ENCODE measurements around the gene PIWIL1.

The PIWIL1 gene

DNA sequence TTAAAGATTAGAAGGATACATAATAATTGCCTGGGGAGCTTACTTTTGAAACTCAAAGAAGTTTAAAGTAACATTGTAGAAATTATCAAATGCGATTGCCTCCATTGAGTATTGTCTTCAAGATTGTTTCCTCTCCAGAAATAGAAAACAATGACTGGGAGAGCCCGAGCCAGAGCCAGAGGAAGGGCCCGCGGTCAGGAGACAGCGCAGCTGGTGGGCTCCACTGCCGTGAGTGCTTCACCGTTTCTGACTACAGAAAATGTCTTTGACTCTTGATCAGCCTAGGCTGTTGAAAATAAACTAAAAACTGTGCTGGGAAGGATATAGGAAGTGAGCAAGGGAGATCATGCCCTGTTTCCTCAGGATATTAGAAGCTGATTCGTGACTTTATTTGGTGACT is 4.8 kb downstream of the PIWIL1 start:
- no peak overlapping the region for H3K4me3 ChIP-seq (ENCODE audit: insufficient read depth, low read length, poor library complexity, severe bottlenecking)
- H3K9ac ChIP-seq (ENCODE audit: low read length), result no peak overlapping the region
- no peak overlapping the region for H3K27ac ChIP-seq (ENCODE audit: low read depth, low read length)
- H4K20me1 ChIP-seq (ENCODE audit: low read depth, low read length), result no peaks in the 10 kb centered on the region
- no peaks in the 10 kb centered on the region for H3K9me3 ChIP-seq (ENCODE audit: insufficient read depth, low read length)
- H3K27me3 ChIP-seq (ENCODE audit: low read length), result no peaks in the 10 kb centered on the region
- H3K36me3 ChIP-seq (ENCODE audit: low read length), result no peaks in the 10 kb centered on the region
- no peaks in the 10 kb centered on the region for H3F3A ChIP-seq (ENCODE audit: insufficient read depth)
- no peak overlapping the region for H2AFZ ChIP-seq (ENCODE audit: low read depth, low read length, severe bottlenecking)
- no peak overlapping the region for H3K4me2 ChIP-seq (ENCODE audit: low read depth, low read length, poor library complexity, severe bottlenecking)
- TF ChIP-seq, protein P1, sequence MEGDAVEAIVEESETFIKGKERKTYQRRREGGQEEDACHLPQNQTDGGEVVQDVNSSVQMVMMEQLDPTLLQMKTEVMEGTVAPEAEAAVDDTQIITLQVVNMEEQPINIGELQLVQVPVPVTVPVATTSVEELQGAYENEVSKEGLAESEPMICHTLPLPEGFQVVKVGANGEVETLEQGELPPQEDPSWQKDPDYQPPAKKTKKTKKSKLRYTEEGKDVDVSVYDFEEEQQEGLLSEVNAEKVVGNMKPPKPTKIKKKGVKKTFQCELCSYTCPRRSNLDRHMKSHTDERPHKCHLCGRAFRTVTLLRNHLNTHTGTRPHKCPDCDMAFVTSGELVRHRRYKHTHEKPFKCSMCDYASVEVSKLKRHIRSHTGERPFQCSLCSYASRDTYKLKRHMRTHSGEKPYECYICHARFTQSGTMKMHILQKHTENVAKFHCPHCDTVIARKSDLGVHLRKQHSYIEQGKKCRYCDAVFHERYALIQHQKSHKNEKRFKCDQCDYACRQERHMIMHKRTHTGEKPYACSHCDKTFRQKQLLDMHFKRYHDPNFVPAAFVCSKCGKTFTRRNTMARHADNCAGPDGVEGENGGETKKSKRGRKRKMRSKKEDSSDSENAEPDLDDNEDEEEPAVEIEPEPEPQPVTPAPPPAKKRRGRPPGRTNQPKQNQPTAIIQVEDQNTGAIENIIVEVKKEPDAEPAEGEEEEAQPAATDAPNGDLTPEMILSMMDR (IDR thresholded peaks at IDR 0.05; ENCODE audit: insufficient read depth, low read length, poor library complexity, severe bottlenecking), result no peak
- TF ChIP-seq EZH2phosphoT487 (conservative IDR thresholded peaks at IDR 0.05; ENCODE audit: low read length), result no peak
- no peaks in the 10 kb centered on the region for H3K79me2 ChIP-seq (ENCODE audit: insufficient read depth, low read length)
- no peaks in the 10 kb centered on the region for H3K9me2 ChIP-seq (replicated peaks; ENCODE audit: insufficient read depth, low read length)

DNA sequence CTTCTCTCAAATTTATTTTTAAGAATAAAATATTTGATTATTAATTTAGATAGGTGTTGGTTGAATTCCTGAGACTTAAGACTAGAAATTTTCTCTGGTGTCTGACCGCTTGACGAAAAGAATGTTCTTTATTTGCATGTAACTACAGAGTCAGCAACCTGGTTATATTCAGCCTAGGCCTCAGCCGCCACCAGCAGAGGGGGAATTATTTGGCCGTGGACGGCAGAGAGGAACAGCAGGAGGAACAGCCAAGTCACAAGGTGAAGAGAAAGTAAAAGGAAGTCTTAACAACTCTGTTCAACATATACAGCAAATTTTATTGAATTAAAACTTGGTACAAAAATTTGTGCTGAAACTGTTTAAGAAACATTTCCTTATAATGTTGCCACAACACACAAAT is 5.2 kb downstream of the PIWIL1 start:
- H3K36me3 ChIP-seq (ENCODE audit: low read length), result no peaks in the 10 kb centered on the region
- H4K20me1 ChIP-seq (ENCODE audit: low read depth, low read length), result no peaks in the 10 kb centered on the region
- no peak for TF ChIP-seq EZH2phosphoT487 (conservative IDR thresholded peaks at IDR 0.05; ENCODE audit: low read length)
- TF ChIP-seq, protein P1 (IDR thresholded peaks at IDR 0.05; ENCODE audit: insufficient read depth, low read length, poor library complexity, severe bottlenecking), result no peak
- H2AFZ ChIP-seq (ENCODE audit: low read depth, low read length, severe bottlenecking), result no peak overlapping the region
- H3F3A ChIP-seq (ENCODE audit: insufficient read depth), result no peaks in the 10 kb centered on the region
- H3K9me2 ChIP-seq (replicated peaks; ENCODE audit: insufficient read depth, low read length), result no peaks in the 10 kb centered on the region
- no peaks in the 10 kb centered on the region for H3K9me3 ChIP-seq (ENCODE audit: insufficient read depth, low read length)
- no peaks in the 10 kb centered on the region for H3K27me3 ChIP-seq (ENCODE audit: low read length)
- H3K4me2 ChIP-seq (ENCODE audit: low read depth, low read length, poor library complexity, severe bottlenecking), result no peak overlapping the region
- H3K79me2 ChIP-seq (ENCODE audit: insufficient read depth, low read length), result no peaks in the 10 kb centered on the region
- H3K27ac ChIP-seq (ENCODE audit: low read depth, low read length), result no peak overlapping the region
- no peak overlapping the region for H3K9ac ChIP-seq (ENCODE audit: low read length)
- no peak overlapping the region for H3K4me3 ChIP-seq (ENCODE audit: insufficient read depth, low read length, poor library complexity, severe bottlenecking)

DNA sequence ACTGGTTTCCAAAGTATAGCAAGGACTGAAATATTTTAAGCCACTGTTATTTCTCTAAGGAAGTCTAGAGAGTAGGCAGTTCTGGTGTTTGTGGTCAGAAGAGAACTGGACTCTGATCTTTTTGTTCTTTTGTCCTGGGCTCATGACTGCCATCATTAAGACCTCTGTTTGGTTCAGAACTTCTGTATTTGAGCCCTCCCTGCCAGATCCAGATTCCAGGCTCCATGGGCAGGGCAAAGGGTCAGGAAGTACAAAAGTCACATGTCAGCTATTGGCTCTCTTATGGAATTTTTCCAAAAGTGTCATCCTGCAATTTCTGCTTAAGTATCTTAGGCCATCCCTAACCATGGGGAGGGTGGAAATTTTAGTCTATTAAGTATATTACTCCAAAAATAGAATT is 6.8 kb downstream of the PIWIL1 start:
- TF ChIP-seq EZH2phosphoT487 (conservative IDR thresholded peaks at IDR 0.05; ENCODE audit: low read length), result no peak
- TF ChIP-seq, protein P1 (IDR thresholded peaks at IDR 0.05; ENCODE audit: insufficient read depth, low read length, poor library complexity, severe bottlenecking), result no peak
- H3K79me2 ChIP-seq (ENCODE audit: insufficient read depth, low read length), result no peaks in the 10 kb centered on the region
- no peaks in the 10 kb centered on the region for H3F3A ChIP-seq (ENCODE audit: insufficient read depth)
- H3K4me2 ChIP-seq (ENCODE audit: low read depth, low read length, poor library complexity, severe bottlenecking), result no peak overlapping the region
- no peak overlapping the region for H2AFZ ChIP-seq (ENCODE audit: low read depth, low read length, severe bottlenecking)
- no peak overlapping the region for H3K27ac ChIP-seq (ENCODE audit: low read depth, low read length)
- no peaks in the 10 kb centered on the region for H4K20me1 ChIP-seq (ENCODE audit: low read depth, low read length)
- no peaks in the 10 kb centered on the region for H3K9me2 ChIP-seq (replicated peaks; ENCODE audit: insufficient read depth, low read length)
- no peak overlapping the region for H3K9ac ChIP-seq (ENCODE audit: low read length)
- no peaks in the 10 kb centered on the region for H3K27me3 ChIP-seq (ENCODE audit: low read length)
- no peaks in the 10 kb centered on the region for H3K36me3 ChIP-seq (ENCODE audit: low read length)
- no peak overlapping the region for H3K4me3 ChIP-seq (ENCODE audit: insufficient read depth, low read length, poor library complexity, severe bottlenecking)
- no peaks in the 10 kb centered on the region for H3K9me3 ChIP-seq (ENCODE audit: insufficient read depth, low read length)

Data from SU-DHL-6 (cell line).